Gastrocnemius medialis (tissue), 4 donors: ENCODE results near the gene NDC1. TPM values are rescaled to one million over a fixed set of nuclear protein-coding genes. Genes with fewer than 3 reads are reported as not detected.

Source experiments
- ATAC-seq, 2 donors: fragments of 150-250 bp; one replicate each; pipeline ENCODE4 v1.9.1; 2016
- DNase-seq, 2 donors: peaks; one replicate each; pipeline ENCODE4 v3.0.0-alpha.2; 2019
- H3K27ac ChIP-seq, 4 donors: fragments of 200-600 bp; sonication (generic); 1 replicate in 1 of 4; 2 replicates in 3 of 4; pipeline ENCODE4 v1.5.1; 2016 to 2018; ENCODE audit warnings: mild to moderate bottlenecking in 2 of 4, moderate library complexity in 1 of 4
- H3K27me3 ChIP-seq, 3 donors: fragments of 200-600 bp; sonication (generic) in 2 of 3; 1 replicate in 1 of 3; 2 replicates in 2 of 3; pipeline versions ENCODE4 v1.5.1 to v1.6.0; 2016 to 2019; ENCODE audit warnings: mild to moderate bottlenecking in 1 of 3, moderate library complexity in 1 of 3
- H3K36me3 ChIP-seq, 2 donors: fragments of 200-600 bp; sonication (generic) in 1 of 2; one replicate each; pipeline ENCODE4 v1.5.1; 2017 to 2018
- H3K4me1 ChIP-seq, 2 donors: fragments of 200-600 bp; sonication (generic) in 1 of 2; one replicate each; pipeline ENCODE4 v1.5.1; 2016 to 2017; ENCODE audit warnings: mild to moderate bottlenecking in 2 of 2
- H3K4me3 ChIP-seq, 4 donors: fragments of 200-600 bp; sonication (generic) in 3 of 4; 1 replicate in 1 of 4; 2 replicates in 3 of 4; pipeline ENCODE4 v1.5.1; 2016 to 2019; ENCODE audit warnings: mild to moderate bottlenecking in 2 of 4
- H3K9me3 ChIP-seq, 3 donors: fragments of 200-600 bp; sonication (generic) in 2 of 3; 1 replicate in 1 of 3; 2 replicates in 2 of 3; pipeline ENCODE4 v1.5.1; 2016 to 2019
- CTCF ChIP-seq, 5 experiments: fragments of 450-650 bp in 3 of 5; fragments of 200-600 bp in 2 of 5; sonication (generic) in 2 of 5; IDR thresholded peaks in 4 of 5; conservative IDR thresholded peaks in 1 of 5; 1 replicate in 4 of 5; 2 replicates in 1 of 5; pipeline ENCODE4 v1.5.1; 2016 to 2019; ENCODE audit warnings: antibody characterized with exemption in 5 of 5, mild to moderate bottlenecking in 3 of 5, moderate library complexity in 3 of 5
- POLR2A ChIP-seq, 2 donors: fragments of 450-650 bp; IDR thresholded peaks; one replicate each; pipeline ENCODE4 v1.6.1; 2017; ENCODE audit warnings: antibody characterized with exemption in 2 of 2, mild to moderate bottlenecking in 2 of 2, moderate library complexity in 2 of 2
- in situ Hi-C, 4 donors: fragments of 200-750 bp; cut with MboI; loops; one replicate each; pipeline versions ENCODE4 v1.15.0 to v1.8.0; 2017; ENCODE audit warnings: low sequenced_read_pairs in 4 of 4
- intact Hi-C: fragments of 100-400 bp; cut with DNase I; formaldehyde crosslinking; loops from one replicate; pipeline ENCODE4 v1.15.1; 2023; ENCODE audit warnings: low total_unique reads
- total RNA-seq, 4 donors: library from RNA; depleted of rRNA; stranded (reverse); fragments of >200 nt; gene quantifications; one replicate each; pipeline versions ENCODE4 v1.1.0 to v1.2.3, GENCODE V29; 2016

NDC1 gene
- total RNA-seq, 4 donors from 2014 or later: 7.6 to 27.0 (median 9.5) TPM

- in situ Hi-C loops: no loop called here
- no peak for ATAC-seq
- H3K27me3 ChIP-seq: peaks cover 0 to 4% (median 3%) of the 10 kb centered on the region in 3 donors
- H3K4me3 ChIP-seq: no peak overlapping the region
- no peak overlapping the region for H3K27ac ChIP-seq
- intact Hi-C loops: no loop called here
- TF ChIP-seq CTCF (IDR thresholded peaks at IDR 0.05 in 4 of 5, conservative IDR thresholded peaks at IDR 0.05 in 1 of 5) (no peak), POLR2A (IDR thresholded peaks at IDR 0.05) (no peak)
- no peak for DNase-seq
- no peaks in the 10 kb centered on the region for H3K9me3 ChIP-seq
- no peaks in the 10 kb centered on the region for H3K36me3 ChIP-seq
- no peaks in the 10 kb centered on the region for H3K4me1 ChIP-seq
Observed at GRCh38 chr1:53747841-53748240, 90.3 kb downstream of the NDC1 start.

GRCh38 chr1:53740621-53741105 is 97.4 kb downstream of the NDC1 start:
- DNase-seq (no peak), ATAC-seq (no peak)
- TF ChIP-seq CTCF (IDR thresholded peaks at IDR 0.05 in 4 of 5, conservative IDR thresholded peaks at IDR 0.05 in 1 of 5): no peak
- TF ChIP-seq POLR2A (IDR thresholded peaks at IDR 0.05): no peak
- H3K27me3 ChIP-seq: peaks cover 10 to 40% (median 34%) of the 10 kb centered on the region in 3 donors
- no peaks in the 10 kb centered on the region for H3K9me3 ChIP-seq
- H3K4me3 ChIP-seq: no peak overlapping the region
- H3K4me1 ChIP-seq: peaks cover 10 to 14% of the 10 kb centered on the region in 2 donors
- in situ Hi-C loops: no loop called here
- intact Hi-C loops: no loop called here
- H3K36me3 ChIP-seq: no peaks in the 10 kb centered on the region
- H3K27ac ChIP-seq: no peak overlapping the region

GRCh38 chr1:53739109-53739681 is 98.9 kb downstream of the NDC1 start, which contains the start of gene GLIS1:
Gene GLIS1, minus strand, starts transcription at chr1:53739164. Its CDS starts 1,100 bp downstream, at chr1:53738064.
- Histone ChIP-seq H3K27me3 (peaks cover 10 to 40% (median 31%) of the 10 kb centered on the region in 3 donors), H3K36me3 (no peaks in the 10 kb centered on the region), H3K27ac (no peak within 1 kb of the TSS), H3K4me3 (peak within 1 kb of the TSS; percentile 54 to 65 (median 62)), H3K9me3 (no peaks in the 10 kb centered on the region), H3K4me1 (peaks cover 10 to 14% of the 10 kb centered on the region in 2 donors)
- TF ChIP-seq POLR2A (IDR thresholded peaks at IDR 0.05): no peak
- TF ChIP-seq CTCF (IDR thresholded peaks at IDR 0.05 in 4 of 5, conservative IDR thresholded peaks at IDR 0.05 in 1 of 5): no peak
- in situ Hi-C loops (no loop called here), intact Hi-C loops (no loop called here)
- DNase-seq: peak; percentile 17 to 52
- peak; percentile 79 to 86 for ATAC-seq

GRCh38 chr1:53738205-53739108 is 99.6 kb downstream of the NDC1 start:
- peak; percentile 27 to 47 for ATAC-seq

More at GRCh38 chr1:53738205-53739108, 99.6 kb downstream of the NDC1 start:
- Histone ChIP-seq H3K36me3 (no peaks in the 10 kb centered on the region), H3K4me3 (peak overlapping the region; percentile 54 to 65 (median 62)), H3K9me3 (no peaks in the 10 kb centered on the region), H3K27me3 (peaks cover 10 to 40% (median 31%) of the 10 kb centered on the region in 3 donors), H3K27ac (no peak overlapping the region), H3K4me1 (peaks cover 10 to 14% of the 10 kb centered on the region in 2 donors)
- in situ Hi-C loops (no loop called here), intact Hi-C loops (no loop called here)
- DNase-seq: no peak
- no peak for TF ChIP-seq CTCF (IDR thresholded peaks at IDR 0.05 in 4 of 5, conservative IDR thresholded peaks at IDR 0.05 in 1 of 5)
- no peak for TF ChIP-seq POLR2A (IDR thresholded peaks at IDR 0.05)
